ENCODE results near the gene HSD17B11.
"Not testable (repeated sequence)": the region's sequence is repeated elsewhere in the genome, so short reads cannot be mapped to it uniquely, and the experiment has no call there.

- TF ChIP-seq CTCF (IDR thresholded peaks at IDR 0.05 in 8 of 11, conservative IDR thresholded peaks at IDR 0.05 in 3 of 11); POLR2A (IDR thresholded peaks at IDR 0.05); POLR2AphosphoS5 (IDR thresholded peaks at IDR 0.05): not testable (repeated sequence)
These were observed 96.1 kb downstream of the HSD17B11 start for GRCh38 chr4:87294911-87295310.
